GM23248 (cell line): Measurements from ENCODE around the gene TVP23C. TPM values are rescaled to one million over a fixed set of nuclear protein-coding genes. Genes with fewer than 3 reads are reported as not detected.
A peak's percentile ranks its signal among the peaks of the same experiment; 100 is the strongest.
"Not testable (repeated sequence)": the region's sequence is repeated elsewhere in the genome, so short reads cannot be mapped to it uniquely, and the experiment has no call there.

ENCODE experiments used
- DNase-seq: peaks from one replicate; pipeline ENCODE4 v3.0.0-alpha.2; 2015
- H2AFZ ChIP-seq: fragments of 200-600 bp; sonication (generic); 2 replicates; pipeline ENCODE4 v1.6.1; 2016; ENCODE audit warnings: antibody characterized with exemption
- H3F3A ChIP-seq: fragments of 200-600 bp; sonication (generic); 2 replicates; pipeline ENCODE4 v1.6.1; 2016; ENCODE audit warnings: mild to moderate bottlenecking, antibody characterized with exemption, mixed run types; ENCODE audit not compliant: insufficient read depth
- H3K27ac ChIP-seq: fragments of 200-600 bp; sonication (generic); 2 replicates; pipeline ENCODE4 v1.5.1; 2016; ENCODE audit warnings: mild to moderate bottlenecking
- H3K27me3 ChIP-seq: fragments of 200-600 bp; sonication (generic); replicated peaks from 2 replicates; pipeline ENCODE4 v1.6.1; 2016; ENCODE audit warnings: mild to moderate bottlenecking; ENCODE audit not compliant: insufficient read depth
- H3K36me3 ChIP-seq: fragments of 200-600 bp; sonication (generic); 2 replicates; pipeline ENCODE4 v1.6.1; 2016; ENCODE audit warnings: low read depth, mild to moderate bottlenecking
- H3K4me1 ChIP-seq: fragments of 200-600 bp; sonication (generic); 2 replicates; pipeline ENCODE4 v1.6.1; 2016; ENCODE audit warnings: mild to moderate bottlenecking; ENCODE audit not compliant: insufficient read depth
- H3K4me2 ChIP-seq: fragments of 200-600 bp; sonication (generic); one replicate; pipeline ENCODE4 v1.6.1; 2016; ENCODE audit warnings: mild to moderate bottlenecking; ENCODE audit not compliant: unreplicated experiment
- H3K4me3 ChIP-seq: fragments of 200-600 bp; sonication (generic); 2 replicates; pipeline ENCODE4 v1.5.1; 2016; ENCODE audit warnings: mild to moderate bottlenecking
- H3K79me2 ChIP-seq: fragments of 200-600 bp; sonication (generic); 2 replicates; pipeline ENCODE4 v1.6.1; 2016; ENCODE audit warnings: mild to moderate bottlenecking; ENCODE audit not compliant: insufficient read depth
- H3K9ac ChIP-seq: fragments of 200-600 bp; sonication (generic); 2 replicates; pipeline ENCODE4 v1.6.1; 2016; ENCODE audit warnings: mild to moderate bottlenecking
- H3K9me2 ChIP-seq: fragments of 200-600 bp; sonication (generic); 2 replicates; pipeline ENCODE4 v1.6.1; 2016; ENCODE audit warnings: mixed run types, mild to moderate bottlenecking, moderate library complexity; ENCODE audit not compliant: insufficient read depth
- H3K9me3 ChIP-seq: fragments of 200-600 bp; sonication (generic); one replicate; pipeline ENCODE4 v1.6.1; 2017; ENCODE audit warnings: low read depth
- H4K20me1 ChIP-seq: fragments of 200-600 bp; sonication (generic); 2 replicates; pipeline ENCODE4 v1.6.0; 2016; ENCODE audit not compliant: insufficient read depth
- WGBS, 2 experiments: methylation state at CpG; one replicate each; pipeline ENCODE4 v1.1.6; 2015 to 2017; ENCODE audit warnings: low lambda C conversion rate in 2 of 2, low coverage in 1 of 2; ENCODE audit errors: missing lambda C conversion rate in 2 of 2; 5-methylcytosine and 5-hydroxymethylcytosine counted together
- in situ Hi-C: fragments of 300-500 bp; cut with MboI; formaldehyde crosslinking; loops from 2 replicates; pipeline ENCODE4 v1.15.0; 2020
- polyA plus RNA-seq: library from polyadenylated mRNA; unstranded; fragments of >200 nt; fragmentation: Nextera tagmentation; extraction: Ambion mirVana; gene quantifications from 2 replicates; pipeline ENCODE4 v1.2.1, GENCODE V29; 2016
- total RNA-seq: library from RNA; depleted of rRNA; stranded (reverse); fragments of >200 nt; shearing (Covaris generic); gene quantifications from 2 replicates; pipeline ENCODE4 v1.2.3, GENCODE V29; 2014

The TVP23C gene
- total and polyA plus RNA-seq, 2 experiments from 2014 or later = 6.7 to 9.6 TPM

- H3K9ac ChIP-seq, H3K27ac ChIP-seq, H3K9me2 ChIP-seq, H3K9me3 ChIP-seq, H4K20me1 ChIP-seq, DNase-seq, in situ Hi-C loops, H3F3A ChIP-seq, H3K4me1 ChIP-seq, H2AFZ ChIP-seq, H3K4me2 ChIP-seq, H3K27me3 ChIP-seq, H3K36me3 ChIP-seq, H3K4me3 ChIP-seq: not testable (repeated sequence)
- peaks cover 40% of the 10 kb centered on the region for H3K79me2 ChIP-seq
- WGBS, 2 experiments = 85 to 88% methylated on average over 4 of the region's 5 CpGs
Measured at GRCh38 chr17:15557334-15557832, 5.9 kb downstream of the TVP23C start.

- H3K4me3 ChIP-seq, DNase-seq, H3K36me3 ChIP-seq, H3K9me2 ChIP-seq, H3K27ac ChIP-seq, in situ Hi-C loops, H3K4me1 ChIP-seq, H3K79me2 ChIP-seq, H3K4me2 ChIP-seq, H4K20me1 ChIP-seq, H2AFZ ChIP-seq, H3K27me3 ChIP-seq, H3F3A ChIP-seq, H3K9ac ChIP-seq, H3K9me3 ChIP-seq: not testable (repeated sequence)
- 27 to 67% methylated on average over 1 of the region's 1 CpG for WGBS, 2 experiments
Measured at GRCh38 chr17:15552932-15553331, 10.4 kb downstream of the TVP23C start.

GRCh38 chr17:15549552-15549951 lies 13.7 kb downstream of the TVP23C start:
- H3K36me3 ChIP-seq, DNase-seq: not testable (repeated sequence)

GRCh38 chr17:15546604-15547003 lies 16.7 kb downstream of the TVP23C start:
- H3K9me3 ChIP-seq, H3K9ac ChIP-seq, H3K9me2 ChIP-seq, H3K79me2 ChIP-seq, H3K27me3 ChIP-seq, H3K4me2 ChIP-seq, H3K36me3 ChIP-seq, H4K20me1 ChIP-seq, DNase-seq, H3K4me3 ChIP-seq, H3K4me1 ChIP-seq, H2AFZ ChIP-seq, H3K27ac ChIP-seq, H3F3A ChIP-seq, in situ Hi-C loops: not testable (repeated sequence)
- WGBS, 2 experiments = 78 to 97% methylated on average over 1 to 2 of the region's 2 CpGs

More at GRCh38 chr17:15549552-15549951, 13.7 kb downstream of the TVP23C start:
- H3K9me3 ChIP-seq, in situ Hi-C loops, H3K4me2 ChIP-seq, H4K20me1 ChIP-seq, H3K27me3 ChIP-seq, H3K4me1 ChIP-seq, H3K79me2 ChIP-seq, H2AFZ ChIP-seq, H3K9me2 ChIP-seq, H3K4me3 ChIP-seq, H3F3A ChIP-seq, H3K27ac ChIP-seq, H3K9ac ChIP-seq: not testable (repeated sequence)
- WGBS, 2 experiments = 53 to 57% methylated on average over 3 of the region's 3 CpGs

GRCh38 chr17:15540371-15541219 lies 22.7 kb downstream of the TVP23C start:
- H3K9me2 ChIP-seq, H3K27me3 ChIP-seq, H3K9me3 ChIP-seq, H3K4me2 ChIP-seq, in situ Hi-C loops, H3K27ac ChIP-seq, H3K79me2 ChIP-seq, H3F3A ChIP-seq, H3K4me1 ChIP-seq, H4K20me1 ChIP-seq, DNase-seq, H3K36me3 ChIP-seq, H2AFZ ChIP-seq, H3K9ac ChIP-seq, H3K4me3 ChIP-seq: not testable (repeated sequence)
- 73 to 76% methylated on average over 8 of the region's 8 CpGs for WGBS, 2 experiments

- in situ Hi-C loops, H3F3A ChIP-seq, H3K9me3 ChIP-seq, H3K4me2 ChIP-seq, H3K79me2 ChIP-seq, H3K27ac ChIP-seq, H2AFZ ChIP-seq, H3K27me3 ChIP-seq, H3K4me3 ChIP-seq, H3K4me1 ChIP-seq, H4K20me1 ChIP-seq, H3K36me3 ChIP-seq, DNase-seq, H3K9ac ChIP-seq, H3K9me2 ChIP-seq: not testable (repeated sequence)
- 97 to 98% methylated on average over 3 of the region's 3 CpGs for WGBS, 2 experiments
Measured at GRCh38 chr17:15533122-15533521, 30.2 kb downstream of the TVP23C start.

GRCh38 chr17:15526292-15527218 lies 36.7 kb downstream of the TVP23C start:
- 35 to 38% methylated on average over 7 of the region's 8 CpGs for WGBS, 2 experiments
- H3K9me2 ChIP-seq, H3K4me2 ChIP-seq, H4K20me1 ChIP-seq, H3K9ac ChIP-seq, H3K36me3 ChIP-seq, H3F3A ChIP-seq, H3K27me3 ChIP-seq, in situ Hi-C loops, H3K4me3 ChIP-seq, H3K4me1 ChIP-seq, H3K9me3 ChIP-seq, H2AFZ ChIP-seq, H3K27ac ChIP-seq, H3K79me2 ChIP-seq: not testable (repeated sequence)
- DNase-seq = peak; percentile 79
